ENCODE data around the gene CYP27B1.

CYP27B1 gene

DNA sequence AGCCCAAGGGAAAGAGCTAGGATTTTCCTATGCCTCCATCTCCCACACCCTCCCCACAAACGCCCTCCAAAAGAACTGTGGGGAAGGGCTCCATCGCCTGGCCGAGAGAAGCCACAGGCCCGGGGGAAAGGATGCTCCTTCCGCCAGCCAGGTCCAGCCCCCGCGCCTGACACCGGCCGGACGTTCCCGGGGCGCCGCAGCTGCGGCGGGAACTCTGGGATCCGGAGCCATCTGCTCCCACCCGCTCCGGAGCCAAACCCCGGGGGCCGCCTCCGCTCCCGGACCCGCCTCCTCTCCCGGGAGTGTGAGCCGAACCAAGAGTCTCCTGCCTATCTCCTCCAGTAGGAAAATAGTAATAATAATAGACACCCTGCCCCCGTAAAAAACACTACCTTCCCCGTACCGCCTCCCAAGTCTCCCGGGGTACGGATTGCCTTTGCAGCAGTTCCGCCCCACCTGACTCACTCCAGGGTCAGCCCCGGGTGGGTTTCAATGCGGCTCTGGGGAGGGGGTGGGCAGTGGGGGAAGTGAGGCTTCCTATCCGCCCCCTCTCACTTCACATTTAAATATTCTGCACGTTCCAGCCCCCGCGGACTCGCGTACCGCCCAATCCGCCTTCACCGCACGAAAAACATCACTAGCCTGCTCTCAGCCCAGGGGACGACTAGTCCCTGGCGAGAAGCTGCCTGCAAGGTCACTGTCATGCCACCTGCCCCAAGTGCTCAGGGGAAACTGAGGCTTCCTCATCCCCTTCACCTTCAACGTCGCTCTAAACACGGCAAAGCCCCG is 30.7 kb downstream of the CYP27B1 start:
- DNase-seq (ENCODE audit: low read depth) = no peak

DNA sequence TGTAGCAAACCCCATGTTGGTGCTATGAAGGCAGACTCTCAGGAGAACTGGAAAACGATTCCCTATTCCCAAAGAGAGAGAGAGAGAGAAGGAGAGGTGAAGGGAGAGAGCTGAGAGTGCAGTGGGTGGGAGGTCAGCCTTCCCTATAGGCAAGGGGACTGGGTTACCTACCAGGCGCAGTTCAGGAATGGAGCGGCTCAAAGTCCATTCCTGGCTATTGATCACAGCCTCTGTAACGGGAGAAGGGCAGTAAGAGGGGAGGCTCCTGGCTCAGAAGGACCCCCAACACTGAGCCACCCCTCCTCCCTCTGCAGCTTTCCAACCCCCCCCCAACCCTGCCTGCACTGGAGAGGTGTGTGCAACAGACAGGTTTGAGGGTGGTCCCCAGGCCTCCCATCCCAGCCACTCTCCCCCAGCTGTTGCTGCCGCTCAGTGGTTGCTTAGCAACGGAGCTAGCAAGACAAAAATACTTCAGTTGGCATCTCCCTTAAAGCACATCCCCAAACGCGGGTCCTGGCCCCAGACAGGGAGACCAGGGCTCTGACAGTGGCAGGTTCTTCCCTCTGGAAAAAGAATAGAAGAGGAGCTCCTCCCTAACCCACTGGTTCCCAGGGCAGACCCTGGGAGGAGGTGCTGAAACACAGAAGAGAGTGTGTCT is 31.6 kb downstream of the CYP27B1 start:
- DNase-seq (ENCODE audit: low read depth) = no peak

DNA sequence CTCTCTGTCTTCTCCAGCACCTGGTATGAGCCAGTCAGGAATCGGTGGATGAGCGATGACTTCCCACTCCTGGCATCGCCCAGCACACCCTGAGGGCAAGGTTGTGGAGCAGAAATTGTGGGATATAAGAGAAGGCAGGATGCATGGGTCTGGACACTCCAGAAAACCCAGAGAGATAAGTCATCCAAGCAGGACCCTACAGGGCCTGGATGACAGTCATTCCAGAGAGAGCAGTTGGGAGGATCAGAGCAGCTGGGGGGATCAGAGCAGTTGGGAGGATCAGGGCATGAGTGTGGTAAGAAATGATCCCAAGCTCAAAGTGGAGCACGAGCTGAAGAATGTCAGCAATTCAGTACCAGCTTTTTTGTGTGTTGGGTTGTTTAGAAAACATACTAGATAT is 32.3 kb downstream of the CYP27B1 start:
- no peak for DNase-seq (ENCODE audit: low read depth)

DNA sequence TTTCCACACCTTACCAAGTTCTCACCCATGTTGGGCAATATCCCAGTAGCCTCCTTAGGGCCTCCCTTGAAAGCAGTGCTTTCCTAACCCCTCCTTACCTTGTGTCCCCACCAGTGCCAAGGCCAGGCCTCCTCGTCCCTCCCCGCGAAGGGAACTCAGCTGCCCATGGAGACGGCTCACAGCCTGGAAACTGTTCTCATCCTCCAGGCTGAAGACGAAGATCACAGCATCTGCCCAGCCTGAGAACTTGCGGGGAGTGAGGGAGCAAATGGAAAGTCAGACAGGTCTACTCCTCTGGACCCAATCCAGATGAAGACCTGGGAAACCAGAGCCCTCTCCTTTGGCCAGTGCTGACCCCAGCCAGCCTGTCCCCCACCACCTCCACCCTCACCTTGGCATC is 33.0 kb downstream of the CYP27B1 start:
- DNase-seq (ENCODE audit: low read depth) = no peak

DNA sequence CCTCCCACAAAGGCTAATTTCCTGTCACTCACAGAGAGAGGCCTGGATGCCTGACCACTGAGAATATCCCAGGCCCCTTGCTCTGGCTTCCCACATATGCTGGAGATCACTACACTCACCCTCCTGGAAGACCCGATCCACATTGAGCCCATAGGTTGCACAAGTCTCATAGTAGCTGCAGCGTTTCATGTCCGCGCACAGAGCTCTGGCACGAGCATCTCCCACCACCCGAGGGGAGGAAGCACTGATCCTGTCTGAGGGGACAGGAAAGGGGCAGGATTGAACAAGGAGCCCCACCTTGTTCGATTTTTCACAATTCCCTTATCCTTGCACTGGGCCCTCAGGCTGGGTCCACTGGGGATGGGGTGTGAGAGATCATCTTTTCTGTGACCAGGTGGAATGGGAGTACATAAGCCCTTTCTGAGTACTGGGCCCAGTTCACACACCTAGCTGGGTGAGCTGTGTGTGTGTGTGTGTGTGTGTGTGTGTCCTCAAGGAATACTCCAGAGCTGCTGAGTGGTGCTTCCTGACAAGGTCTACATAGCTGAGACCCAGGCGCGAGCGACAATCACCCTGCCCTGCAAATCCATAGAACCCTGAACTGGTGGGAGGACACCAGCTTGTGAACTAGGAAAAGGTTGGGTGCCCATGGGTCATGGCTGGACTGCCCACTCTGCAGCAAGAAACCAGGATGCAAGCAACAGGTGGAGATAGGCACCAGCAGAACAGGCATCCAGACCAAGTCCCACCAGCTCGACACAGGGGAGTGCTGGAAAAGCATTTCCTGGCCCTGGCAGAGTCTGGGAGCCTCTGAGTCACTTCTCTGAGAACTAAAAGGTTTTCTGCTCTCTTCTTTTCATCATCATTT is 33.9 kb downstream of the CYP27B1 start:
- no peak for DNase-seq (ENCODE audit: low read depth)

DNA sequence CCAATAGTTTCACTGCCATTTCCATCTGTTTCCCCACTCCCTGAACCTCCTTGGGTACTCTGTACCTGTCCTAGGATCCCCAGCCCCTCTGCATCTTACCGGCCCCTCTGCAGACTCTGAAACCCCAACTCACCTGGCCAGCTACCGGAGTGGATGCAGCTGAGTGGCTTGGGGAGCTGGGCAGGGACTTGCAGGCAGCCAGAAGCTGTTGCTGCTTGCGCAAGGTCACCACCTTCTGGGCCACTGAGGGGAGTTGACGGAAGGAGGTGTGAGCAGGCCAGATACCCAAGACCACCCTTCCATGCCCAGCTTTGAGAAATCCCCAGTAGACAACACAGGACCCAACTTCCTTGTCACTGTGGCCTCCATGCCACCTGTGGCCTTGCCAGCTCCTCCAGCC is 34.6 kb downstream of the CYP27B1 start:
- DNase-seq (ENCODE audit: low read depth) = no peak

DNA sequence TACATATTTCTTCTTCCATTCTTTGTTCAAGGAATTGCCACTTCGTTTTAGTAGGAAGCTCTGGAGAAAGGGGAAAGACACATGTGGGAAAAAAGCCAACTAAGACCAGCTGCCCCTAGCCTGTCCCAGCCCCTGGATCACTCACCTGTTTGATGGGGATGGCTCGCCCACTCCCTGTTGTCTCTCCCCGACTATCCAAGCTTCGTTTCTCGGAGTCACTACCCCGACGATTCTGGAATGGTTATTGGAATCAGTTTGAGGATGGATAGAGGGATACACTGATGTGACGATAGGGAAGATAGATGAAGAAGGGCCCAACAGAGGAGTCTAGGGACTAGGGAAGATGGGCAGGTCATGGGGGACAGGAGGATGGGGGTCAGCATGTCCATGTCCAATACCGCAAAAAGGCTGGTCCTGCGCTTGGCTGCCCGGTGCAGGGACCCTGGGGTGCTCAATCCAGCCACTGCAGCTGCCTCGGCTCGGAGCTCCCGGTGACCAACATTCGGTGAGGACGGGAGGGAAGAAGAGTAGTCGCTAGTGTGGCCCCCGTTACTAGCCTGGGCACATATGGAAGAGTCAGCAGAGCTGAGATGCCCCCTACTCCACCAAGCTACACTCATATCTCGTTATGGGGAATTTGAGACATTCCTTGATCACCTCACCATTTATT is 35.3 kb downstream of the CYP27B1 start:
- no peak for DNase-seq (ENCODE audit: low read depth)

DNA sequence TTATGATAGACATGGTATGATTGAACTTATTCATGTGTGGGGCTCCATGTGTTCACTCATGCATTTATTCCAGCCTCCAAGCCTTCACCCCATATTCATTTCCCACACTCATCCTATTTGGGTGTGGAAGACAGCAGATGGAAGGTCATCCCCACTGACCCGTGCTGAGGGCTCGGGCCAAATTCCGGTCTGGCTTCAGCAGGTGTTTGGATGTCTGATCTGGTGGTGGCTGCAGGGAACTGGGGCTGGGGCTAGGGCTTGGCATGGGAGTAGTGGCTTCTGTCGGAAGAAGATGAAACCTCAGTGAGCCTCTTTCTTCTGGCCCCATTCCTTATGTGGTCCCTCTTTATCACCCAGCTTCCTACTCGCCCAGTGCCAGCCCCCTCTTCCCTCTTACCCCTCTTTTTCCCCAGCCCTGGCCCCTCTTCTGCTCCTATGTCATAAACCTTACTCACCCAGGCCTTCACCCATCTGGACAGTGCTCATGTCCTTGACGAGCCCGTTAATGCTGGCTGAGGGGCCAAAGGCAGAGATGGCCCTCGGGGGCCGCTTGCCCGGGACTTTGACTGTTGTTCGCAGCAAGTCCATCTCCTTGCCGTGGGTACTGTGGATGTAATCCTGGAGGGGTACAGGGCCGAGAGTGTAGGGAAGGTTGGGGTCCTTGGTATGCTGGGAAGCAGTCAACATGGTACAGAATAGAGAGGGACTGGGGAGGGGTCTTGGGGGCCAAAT is 36.4 kb downstream of the CYP27B1 start:
- no peak for DNase-seq (ENCODE audit: low read depth)

DNA sequence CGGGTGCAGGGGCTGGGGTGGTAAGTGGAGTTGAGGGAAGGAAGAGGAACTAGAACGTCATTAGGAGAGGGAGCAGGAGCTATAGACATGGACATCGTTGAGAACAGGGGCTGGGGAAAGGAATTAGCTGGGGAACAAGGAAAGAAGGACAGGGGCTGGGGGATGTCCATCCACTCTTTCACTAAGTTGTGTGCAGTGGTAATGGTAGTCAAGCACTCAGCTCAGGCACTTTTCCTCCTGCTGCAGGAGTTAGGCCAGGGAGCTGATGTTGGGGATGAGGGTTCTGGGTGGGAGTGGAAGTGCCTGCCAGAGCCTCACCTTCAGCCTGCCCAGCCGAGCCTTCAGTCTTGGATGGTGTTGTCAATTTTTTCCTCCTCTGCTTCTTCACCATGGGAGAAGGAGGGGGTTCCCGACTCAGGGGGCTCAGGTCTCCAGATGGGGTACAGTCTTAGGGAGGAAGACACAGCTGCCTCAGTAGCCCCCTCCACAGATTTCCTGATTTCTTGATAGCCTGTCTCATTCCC is 37.5 kb downstream of the CYP27B1 start:
- no peak for DNase-seq (ENCODE audit: low read depth)

DNA sequence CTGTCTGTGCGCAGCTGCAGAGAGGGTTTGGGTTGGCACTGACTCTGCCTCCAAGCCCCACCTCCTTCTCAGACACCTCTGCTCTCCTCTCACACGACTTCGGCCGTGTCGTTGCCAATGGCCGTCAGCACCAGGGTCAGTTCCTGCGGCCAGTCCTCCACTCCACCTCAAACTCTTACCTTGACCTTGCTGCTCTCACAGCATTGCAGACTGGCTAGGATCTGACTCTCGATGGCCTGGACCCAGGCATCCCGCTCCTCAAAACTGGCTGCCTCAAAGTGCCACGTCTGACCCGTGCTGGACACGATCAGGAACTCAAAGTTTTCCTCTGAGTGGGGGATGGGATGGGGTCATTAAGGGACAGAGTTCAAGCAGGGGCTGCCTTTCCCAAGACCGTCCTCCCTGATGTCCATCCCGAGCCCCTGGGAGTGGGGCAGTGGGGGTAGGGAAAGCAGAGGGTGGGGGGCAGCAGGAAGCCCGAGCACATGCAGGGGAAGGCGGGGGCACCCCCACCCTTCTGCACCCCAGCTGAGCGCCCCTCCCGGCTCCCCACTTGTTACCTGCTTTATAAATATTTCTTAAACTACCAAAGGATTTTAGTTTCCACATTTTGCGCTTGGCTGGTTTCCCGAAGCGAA is 39.0 kb downstream of the CYP27B1 start:
- no peak for DNase-seq (ENCODE audit: low read depth)

DNA sequence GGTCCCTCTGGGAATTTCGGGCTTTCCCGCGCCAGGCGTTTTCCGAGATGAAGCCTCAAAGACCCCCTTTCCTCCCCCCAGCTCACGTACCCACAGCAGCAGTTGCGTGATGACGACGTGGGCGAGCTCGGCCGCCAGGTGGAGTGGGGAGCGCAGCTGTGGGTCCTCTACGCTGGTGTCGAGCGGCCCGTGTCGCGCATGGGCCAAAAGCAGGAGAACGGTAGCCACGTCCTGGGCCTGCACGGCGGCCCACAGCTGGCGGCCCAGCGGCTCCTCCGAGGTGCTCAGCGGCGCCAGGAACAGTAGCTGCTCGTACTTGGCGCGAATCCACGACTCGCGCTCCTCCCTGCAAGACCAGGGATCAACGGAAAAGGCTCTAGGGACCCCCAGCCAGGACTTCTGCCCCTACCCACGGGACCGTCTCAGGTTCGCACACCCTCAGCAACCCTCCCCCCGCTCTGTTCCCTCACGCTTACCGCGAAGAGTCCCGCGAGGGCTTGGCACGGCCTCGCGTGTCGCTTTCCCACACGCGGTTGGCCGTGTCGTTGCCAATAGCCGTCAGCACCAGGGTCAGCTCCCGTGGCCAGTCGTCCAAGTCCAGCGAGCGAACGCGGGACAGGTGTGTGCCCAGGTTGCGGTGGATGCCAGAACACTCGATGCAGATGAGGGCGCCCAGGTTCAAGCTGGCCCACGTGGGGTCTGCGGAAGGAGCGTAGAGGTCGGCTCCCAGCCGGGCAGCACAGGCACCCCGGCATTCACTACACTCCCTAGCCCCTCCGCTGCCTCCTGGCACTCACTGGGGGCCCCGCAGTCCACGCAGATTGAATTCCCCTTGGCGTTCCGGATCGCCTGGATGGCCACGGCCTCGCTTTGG is 39.8 kb downstream of the CYP27B1 start:
- DNase-seq (ENCODE audit: low read depth) = no peak

DNA sequence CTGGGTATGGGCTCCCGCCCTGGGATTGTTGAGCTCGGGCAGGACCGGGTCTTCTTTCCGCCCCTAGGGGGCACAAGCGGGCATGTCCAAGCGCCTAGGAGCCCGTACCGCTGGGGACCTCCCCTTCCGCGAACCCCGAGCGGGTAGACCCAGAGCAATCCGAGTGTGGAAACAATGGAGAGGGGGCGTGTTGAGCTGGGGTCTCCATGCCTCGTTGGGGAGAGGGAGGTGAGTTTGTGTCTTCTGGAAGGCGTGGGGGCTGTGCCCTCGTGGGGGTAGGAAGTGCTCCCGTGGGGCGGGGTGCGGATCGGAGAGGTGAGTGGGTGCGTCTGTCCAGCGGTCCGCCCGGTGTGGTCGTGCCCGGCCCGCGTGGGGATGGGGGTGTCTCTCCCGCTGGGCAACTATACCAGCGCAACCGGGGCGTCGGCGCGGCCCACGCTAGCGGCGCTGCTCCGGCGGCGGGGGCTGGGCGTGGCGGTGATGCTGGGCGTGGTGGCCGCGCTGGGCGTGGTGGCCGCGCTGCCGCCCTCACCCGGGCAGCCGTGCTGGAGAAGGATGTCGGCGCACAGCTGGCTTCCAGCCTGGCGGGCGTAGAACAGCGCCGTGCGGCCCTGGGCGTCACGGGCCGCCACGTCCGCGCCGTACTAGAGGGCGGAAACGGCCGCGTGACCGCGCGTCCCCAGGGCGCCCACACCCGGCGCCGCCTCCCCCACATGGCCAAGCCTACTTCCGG is 40.6 kb downstream of the CYP27B1 start:
- DNase-seq (ENCODE audit: low read depth) = no peak

DNA sequence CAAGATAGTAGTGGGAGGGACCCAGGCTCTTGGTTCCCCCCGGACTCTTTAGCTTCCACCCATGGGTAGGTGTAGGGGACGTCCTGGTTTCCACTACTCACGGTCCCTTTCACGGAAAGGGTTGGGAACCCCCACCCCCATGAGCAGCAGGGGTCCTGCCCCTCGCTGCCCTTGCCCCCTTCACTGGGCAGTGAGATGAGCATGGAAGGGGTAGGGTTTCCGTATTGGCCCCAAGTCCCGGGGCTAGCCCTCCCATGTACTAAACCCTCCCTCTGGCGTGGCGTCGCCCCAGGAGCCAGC is 41.1 kb downstream of the CYP27B1 start:
- no peak for DNase-seq (ENCODE audit: low read depth)

DNA sequence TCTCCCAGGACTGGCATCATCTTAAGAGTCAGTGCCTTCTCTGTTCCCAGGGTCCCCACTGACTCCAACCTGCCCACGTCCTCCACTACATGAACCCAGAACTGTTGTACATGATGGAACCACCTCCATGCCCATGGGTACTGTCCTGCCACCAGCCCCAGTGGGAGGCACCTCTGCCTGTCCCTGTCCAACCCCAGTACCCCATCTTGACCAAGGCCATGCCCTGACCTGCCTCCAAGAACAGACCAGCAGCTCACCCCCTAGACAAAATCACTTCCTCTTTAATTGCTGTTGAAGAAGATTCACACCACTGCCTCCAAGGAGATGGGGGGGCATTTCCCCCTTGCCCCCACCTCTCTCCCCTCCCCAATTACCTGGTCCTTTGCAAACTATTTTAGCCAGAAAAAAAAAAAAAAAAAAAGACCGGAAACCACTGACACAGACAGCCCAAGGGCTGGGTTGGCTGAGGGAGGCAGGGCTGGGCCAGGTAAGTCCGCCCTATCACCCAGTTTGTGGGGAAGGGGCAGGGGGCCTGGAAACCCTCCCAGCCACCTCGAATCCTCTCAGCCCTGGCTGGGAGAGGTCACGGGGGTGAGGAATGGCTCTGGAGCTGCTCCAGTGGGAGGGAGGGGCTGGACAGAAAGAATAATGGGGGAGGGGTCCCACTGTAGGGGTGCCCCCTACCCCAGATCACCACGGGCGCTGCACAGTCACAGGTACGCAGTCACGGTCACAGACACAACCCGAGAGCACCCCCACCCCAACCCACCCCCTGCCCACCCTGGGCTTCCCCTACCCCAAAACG is 41.7 kb downstream of the CYP27B1 start:
- no peak for DNase-seq (ENCODE audit: low read depth)

DNA sequence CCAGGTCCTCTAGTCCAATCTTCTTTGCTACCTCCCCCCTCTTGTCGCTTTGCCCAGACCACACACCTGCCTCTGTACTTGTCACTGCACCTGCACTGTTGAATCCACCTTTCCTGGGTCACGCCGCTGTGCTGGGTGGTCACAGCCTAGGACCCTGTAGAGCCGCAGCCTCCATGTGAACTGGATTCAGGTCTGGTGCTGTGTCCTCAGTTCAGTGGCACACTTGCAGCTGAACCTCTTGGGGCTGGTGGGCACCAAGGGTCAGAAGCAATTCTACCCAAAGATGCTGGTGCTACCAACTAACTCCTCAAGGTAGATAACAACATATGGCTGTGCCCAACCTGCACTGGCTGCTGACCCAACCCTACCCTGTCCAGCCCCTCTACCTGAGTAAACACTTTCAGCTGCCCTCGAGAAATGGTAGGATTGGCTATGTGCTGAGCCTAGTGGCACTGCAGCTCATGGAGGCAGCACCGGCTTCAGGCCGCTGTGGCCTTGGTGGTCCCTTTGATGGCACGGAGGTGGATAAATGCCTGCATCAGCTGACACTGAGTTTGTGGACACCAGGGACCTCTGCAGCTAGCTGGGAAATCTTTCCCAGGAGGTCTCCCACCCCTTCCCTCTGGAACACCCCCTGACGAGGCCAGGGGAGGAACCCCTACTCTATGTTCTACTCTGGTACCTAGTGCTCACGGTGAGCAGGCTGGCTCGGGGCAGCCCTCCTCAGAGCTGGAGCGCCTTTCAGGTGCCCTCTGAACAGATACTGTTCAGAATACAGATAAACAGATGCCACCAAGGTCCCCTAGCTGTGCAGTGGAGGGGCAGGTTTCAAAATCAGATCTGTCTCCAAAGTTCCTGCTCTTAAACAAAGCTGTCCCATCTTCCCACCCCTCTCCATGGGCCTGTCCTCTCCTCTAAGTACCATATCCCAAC is 42.6 kb downstream of the CYP27B1 start:
- no peak for DNase-seq (ENCODE audit: low read depth)

DNA sequence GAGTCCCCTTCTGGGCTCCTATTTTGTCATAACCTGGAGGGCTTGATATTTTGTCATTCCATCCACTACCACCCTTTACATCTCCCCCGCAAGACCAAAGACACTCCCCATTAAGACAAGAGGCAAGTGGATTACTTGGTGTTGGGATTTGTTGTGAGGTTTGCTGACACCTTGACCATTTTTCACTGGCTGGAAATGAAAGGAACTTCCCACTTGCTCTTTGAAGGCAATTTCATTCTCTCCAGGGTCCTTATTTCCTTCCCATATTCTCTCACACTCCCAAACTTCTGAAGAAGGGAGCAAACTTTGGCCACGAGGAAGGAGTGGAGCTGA is 43.3 kb downstream of the CYP27B1 start:
- DNase-seq (ENCODE audit: low read depth) = no peak

Data from activated T-cell treated with anti-CD3 and anti-CD28 coated beads for 1 hour (primary cell).